Measurements from ENCODE around the gene DDX39B.
"Not testable (repeated sequence)": the region's sequence is repeated elsewhere in the genome, so short reads cannot be mapped to it uniquely, and the experiment has no call there.

Gene DDX39B

DNA sequence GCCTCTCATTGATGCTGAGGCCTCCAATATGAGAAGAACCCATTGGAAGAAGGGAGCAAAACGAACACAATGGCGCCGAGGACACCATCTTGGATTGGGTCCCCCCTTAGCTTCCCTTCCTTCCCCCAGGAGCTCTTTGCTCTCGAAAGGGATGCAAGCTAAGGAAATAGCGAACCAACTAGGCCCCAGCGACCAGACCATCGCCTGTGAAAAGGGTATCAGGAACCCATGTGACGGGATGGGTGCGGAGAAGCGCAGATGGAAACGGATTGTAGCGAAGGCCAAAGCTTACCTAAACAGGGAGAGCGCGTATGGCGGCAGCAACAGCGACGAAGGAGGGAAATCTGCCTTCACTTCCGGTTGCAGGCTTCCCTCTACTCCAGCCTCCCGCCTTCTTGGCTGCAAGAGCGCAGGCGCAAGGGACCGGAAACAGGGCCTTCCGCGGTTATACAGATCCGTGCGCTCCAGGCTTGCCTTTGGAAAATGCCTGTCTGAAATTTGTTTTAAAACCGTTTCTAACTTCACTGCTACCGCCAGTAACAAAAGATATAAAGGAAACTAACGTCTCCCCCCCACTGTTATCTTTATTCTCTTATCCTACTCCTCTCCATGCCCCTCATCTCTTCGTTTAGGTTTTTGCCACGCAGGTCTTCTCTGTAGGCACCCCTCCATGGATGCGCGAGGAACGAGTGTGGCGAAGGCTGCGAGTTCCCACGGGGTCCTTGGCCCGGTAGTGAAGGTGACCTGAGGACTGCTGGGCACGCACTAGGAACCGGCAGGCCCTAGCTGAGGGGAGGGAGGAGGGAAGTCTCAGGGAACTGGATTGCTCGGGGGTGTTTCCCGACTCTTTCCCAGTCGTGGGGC, at the start of gene DDX39B:
DDX39B (minus strand) TSS at position 346 of the 864 bp plus-strand sequence. CDS start 1,471 bp downstream, outside the sequence.
- DNase-seq, result peak; percentile 77 to 89 (median 80)

- not testable (repeated sequence) for DNase-seq
Measured at GRCh38 chr6:31590691-31591090, 48.9 kb upstream of the DDX39B start.

DNA sequence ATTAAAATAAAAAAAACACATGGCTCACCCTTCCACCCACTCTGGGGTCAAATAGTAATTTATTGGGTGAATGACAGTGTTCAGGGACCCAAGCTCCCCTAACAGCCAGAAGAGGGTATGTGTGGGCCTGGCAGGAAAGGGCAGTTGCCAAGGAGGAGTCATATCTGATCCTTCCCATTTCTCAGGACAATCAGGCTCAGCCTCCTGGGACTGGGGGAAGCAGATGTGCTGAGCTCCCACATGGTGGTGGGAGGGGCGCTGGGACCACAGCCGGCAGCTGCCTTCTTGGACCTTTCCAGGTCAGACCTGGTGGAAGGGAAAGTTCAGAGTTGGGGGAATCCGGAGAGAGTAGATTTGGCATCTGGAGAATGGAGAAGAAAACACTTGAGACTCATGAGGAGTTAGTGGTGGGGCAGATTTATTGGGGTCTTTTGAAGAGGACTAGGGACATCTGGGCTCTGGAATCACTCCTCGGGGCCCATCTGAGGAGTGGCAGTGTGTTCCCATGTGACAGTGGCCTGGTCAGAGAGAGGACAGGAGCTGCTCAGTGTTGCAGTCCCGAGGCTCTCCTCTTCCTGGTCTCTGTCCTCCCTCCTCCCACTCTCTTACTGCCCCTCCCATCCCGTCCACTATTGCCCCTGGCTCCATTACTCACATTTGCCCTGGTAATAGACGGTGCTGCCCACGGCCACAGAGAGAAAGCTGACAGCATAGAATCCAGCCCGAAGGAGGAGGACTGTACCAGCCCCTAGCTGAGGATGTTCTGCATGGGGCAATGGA, 47.3 kb upstream of the DDX39B start:
- DNase-seq, result no peak

DNA sequence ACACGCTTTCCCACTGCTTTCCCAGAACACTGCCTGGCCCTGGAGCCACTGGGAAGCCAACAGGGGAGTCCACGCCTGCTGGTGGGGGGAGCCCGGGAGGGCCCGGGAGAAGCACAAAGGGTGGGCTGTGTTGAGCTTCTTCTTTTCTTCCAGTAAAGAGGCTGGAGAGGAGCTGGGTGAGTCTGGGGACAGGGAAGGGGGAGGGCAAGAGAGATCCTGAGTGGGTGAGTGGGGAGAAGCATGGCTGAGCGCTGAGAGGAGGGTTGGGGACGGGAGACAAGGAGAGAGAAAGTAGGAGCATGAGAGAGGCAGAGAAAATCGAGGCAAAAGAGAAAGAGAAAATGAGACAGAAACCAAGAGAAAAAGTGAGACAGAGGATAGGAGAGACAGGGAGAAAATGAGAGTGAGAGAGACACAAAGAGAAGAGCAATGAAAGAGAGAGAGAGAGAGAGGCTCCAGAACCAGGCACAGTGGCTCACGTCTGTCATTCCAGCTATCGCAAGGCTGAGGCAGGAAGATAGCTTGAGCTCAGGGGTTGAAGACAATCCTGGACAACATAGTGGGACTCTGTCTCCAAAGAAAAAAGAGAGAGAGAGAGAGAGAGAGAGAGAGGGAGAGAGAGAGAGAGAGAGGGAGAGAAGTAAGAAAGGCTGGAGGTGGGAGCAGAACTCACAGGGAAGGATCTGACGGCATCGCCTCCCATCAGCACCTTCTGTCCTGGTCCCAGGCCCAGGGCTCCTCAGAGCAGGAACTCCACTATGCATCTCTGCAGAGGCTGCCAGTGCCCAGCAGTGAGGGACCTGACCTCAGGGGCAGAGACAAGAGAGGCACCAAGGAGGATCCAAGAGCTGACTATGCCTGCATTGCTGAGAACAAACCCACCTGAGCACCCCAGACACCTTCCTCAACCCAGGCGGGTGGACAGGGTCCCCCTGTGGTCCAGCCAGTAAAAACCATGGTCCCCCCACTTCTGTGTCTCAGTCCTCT, 46.3 kb upstream of the DDX39B start:
- DNase-seq, result no peak

DNA sequence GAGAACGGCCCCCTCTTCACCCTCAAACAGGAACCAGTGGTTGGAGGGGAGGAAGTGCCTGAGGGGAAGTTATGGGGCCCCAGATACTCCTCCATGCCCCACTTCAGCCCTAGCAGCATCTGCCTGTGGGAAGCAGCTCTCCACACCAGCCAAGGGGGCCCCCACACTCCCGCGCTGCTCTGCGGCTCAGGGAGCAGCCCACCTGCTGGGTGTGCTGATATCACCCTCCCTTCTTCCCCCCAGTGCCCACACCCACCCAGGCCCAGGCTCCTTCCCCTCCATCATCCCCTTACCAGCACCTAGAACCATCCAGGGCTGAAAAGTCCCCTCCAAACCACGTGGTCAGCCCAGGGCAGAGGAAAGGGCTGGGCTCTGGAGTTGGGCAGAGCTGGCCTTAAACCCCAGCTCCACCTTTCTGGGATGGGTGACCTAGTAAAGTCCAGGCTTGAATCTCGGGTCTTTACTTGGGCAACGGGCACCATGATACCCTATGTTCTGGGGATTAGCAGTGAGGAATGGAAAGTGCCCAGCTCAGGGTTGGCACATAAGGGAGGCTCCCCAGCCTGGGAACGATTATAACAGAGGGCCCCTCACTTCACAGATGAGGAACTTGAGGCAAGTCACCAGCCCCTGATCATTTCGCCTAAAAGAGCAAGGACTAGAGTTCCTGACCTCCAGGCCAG, 44.9 kb upstream of the DDX39B start:
- DNase-seq, result no peak

- DNase-seq, result no peak
Measured at GRCh38 chr6:31586008-31586407, 44.2 kb upstream of the DDX39B start, which contains the start of gene LST1. Gene LST1 (plus strand): TSS chr6:31586277. CDS start chr6:31587300, 1,023 bp downstream.

DNA sequence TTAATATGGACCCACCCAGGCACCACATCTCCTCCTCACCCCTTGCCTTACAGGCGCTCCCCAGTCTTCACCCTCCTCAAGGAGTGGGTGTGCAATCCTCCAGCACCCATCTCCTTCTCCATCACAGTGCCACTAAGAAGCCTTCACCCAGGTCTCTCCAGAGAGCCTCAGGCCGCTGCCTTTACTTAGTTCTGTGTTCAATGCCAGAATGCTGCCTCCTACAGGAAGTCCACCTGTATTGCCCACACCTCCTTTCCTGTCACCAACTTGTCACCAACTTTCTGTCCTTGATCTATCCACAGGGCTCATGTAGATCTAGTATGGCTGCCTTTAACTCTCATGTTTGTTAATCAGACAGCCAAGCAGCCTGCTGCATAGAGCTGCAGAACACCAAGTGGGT, 43.7 kb upstream of the DDX39B start:
- DNase-seq, result no peak

GRCh38 chr6:31582230-31582643, 40.4 kb upstream of the DDX39B start, which contains the start of gene LTB:
Gene LTB (minus strand): TSS chr6:31582424. CDS start chr6:31582417, 7 bp downstream.
- DNase-seq, result peak in 2 of 4 experiments; percentile 66 to 69

DNA sequence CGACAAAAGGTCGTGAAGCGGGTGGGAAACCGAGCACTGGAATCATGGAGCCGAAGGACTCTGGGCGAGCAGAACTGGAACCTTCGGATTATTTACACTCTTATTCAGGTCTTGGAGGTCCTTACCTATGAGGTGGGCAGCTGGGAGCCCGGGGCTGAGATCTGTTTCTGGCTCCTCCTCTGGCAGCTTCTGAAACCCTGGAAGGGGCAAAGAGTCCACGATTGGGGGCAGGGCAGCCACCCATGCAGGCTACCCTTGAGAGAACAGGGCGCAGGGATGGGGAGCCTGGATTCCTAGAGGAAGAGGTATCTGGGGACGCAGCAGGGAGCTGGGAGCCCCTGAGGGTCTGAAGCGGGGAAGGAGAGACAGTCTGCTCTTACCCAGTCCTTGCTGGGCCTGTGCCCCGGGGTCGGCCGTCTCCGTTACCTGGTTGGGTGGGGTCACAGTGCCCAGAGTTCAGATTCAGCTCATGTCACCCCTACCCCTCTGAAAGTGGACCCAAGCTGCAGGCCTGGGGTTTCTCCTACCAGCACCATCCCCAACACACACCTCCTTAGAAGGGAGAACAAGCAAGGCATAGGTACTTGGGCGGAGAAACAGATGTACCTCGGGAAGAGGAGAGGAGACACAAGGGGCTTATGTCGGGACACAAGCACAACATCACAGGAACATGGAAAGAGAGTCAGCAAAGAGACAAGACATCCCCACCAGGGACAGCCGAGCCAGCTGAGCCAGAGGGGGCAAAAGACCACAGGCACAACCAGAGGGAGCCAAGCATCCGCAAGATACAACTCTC, 39.8 kb upstream of the DDX39B start:
- DNase-seq, result no peak

GRCh38 chr6:31580807-31581433, 39.1 kb upstream of the DDX39B start:
- peak; percentile 76 to 92 (median 86) for DNase-seq

GRCh38 chr6:31580438-31580740, 38.6 kb upstream of the DDX39B start:
- DNase-seq, result no peak

GRCh38 chr6:31579546-31580437, 38.0 kb upstream of the DDX39B start:
- no peak for DNase-seq

- DNase-seq, result no peak
Measured at GRCh38 chr6:31579119-31579505, 37.3 kb upstream of the DDX39B start.

- no peak for DNase-seq
Measured at GRCh38 chr6:31578184-31579118, 36.6 kb upstream of the DDX39B start.

DNA sequence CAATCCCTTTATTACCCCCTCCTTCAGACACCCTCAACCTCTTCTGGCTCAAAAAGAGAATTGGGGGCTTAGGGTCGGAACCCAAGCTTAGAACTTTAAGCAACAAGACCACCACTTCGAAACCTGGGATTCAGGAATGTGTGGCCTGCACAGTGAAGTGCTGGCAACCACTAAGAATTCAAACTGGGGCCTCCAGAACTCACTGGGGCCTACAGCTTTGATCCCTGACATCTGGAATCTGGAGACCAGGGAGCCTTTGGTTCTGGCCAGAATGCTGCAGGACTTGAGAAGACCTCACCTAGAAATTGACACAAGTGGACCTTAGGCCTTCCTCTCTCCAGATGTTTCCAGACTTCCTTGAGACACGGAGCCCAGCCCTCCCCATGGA, 35.8 kb upstream of the DDX39B start:
- DNase-seq, result no peak

- DNase-seq, result no peak
Measured at GRCh38 chr6:31576897-31577578, 35.2 kb upstream of the DDX39B start.

GRCh38 chr6:31575952-31576685, 34.3 kb upstream of the DDX39B start:
- no peak for DNase-seq

Data from activated naive CD4-positive, alpha-beta T cell (primary cell).